ENCODE measurements around the gene ZNF579.
A peak's percentile ranks its signal among the peaks of the same experiment; 100 is the strongest.
"Not testable (repeated sequence)": the region's sequence is repeated elsewhere in the genome, so short reads cannot be mapped to it uniquely, and the experiment has no call there.

Gene ZNF579

GRCh38 chr19:55593096-55593772 lies 12.6 kb upstream of the ZNF579 start:
- no peak for DNase-seq (ENCODE audit: low read depth, low spot score)

- no peak for DNase-seq (ENCODE audit: low read depth, low spot score)
These were observed 11.9 kb upstream of the ZNF579 start for GRCh38 chr19:55592391-55593090.

GRCh38 chr19:55591555-55591954 lies 10.9 kb upstream of the ZNF579 start:
- DNase-seq (ENCODE audit: low read depth, low spot score) = no peak

GRCh38 chr19:55590617-55591016 lies 10.0 kb upstream of the ZNF579 start:
- no peak for DNase-seq (ENCODE audit: low read depth, low spot score)

- DNase-seq (ENCODE audit: low read depth, low spot score) = no peak
These were observed 9.5 kb upstream of the ZNF579 start for GRCh38 chr19:55590109-55590508.

- no peak for DNase-seq (ENCODE audit: low read depth, low spot score)
These were observed 8.1 kb upstream of the ZNF579 start for GRCh38 chr19:55588738-55589137.

- peak; percentile 63 for DNase-seq (ENCODE audit: low read depth, low spot score)
These were observed 6.5 kb upstream of the ZNF579 start for GRCh38 chr19:55586976-55587668.

GRCh38 chr19:55585658-55586339 lies 5.2 kb upstream of the ZNF579 start:
- peak; percentile 41 for DNase-seq (ENCODE audit: low read depth, low spot score)

- DNase-seq (ENCODE audit: low read depth, low spot score) = no peak
These were observed 4.2 kb upstream of the ZNF579 start for GRCh38 chr19:55584871-55585270.

GRCh38 chr19:55583897-55584296 lies 3.2 kb upstream of the ZNF579 start:
- DNase-seq (ENCODE audit: low read depth, low spot score) = not testable (repeated sequence)

GRCh38 chr19:55582284-55582683 lies 1.6 kb upstream of the ZNF579 start:
- DNase-seq (ENCODE audit: low read depth, low spot score) = not testable (repeated sequence)

GRCh38 chr19:55581823-55582223 lies 1.2 kb upstream of the ZNF579 start:
- DNase-seq (ENCODE audit: low read depth, low spot score) = no peak

- DNase-seq (ENCODE audit: low read depth, low spot score) = no peak
These were observed 636 bp upstream of the ZNF579 start for GRCh38 chr19:55581145-55581822.

GRCh38 chr19:55579766-55580621 lies 654 bp downstream of the ZNF579 start:
- no peak for DNase-seq (ENCODE audit: low read depth, low spot score)

GRCh38 chr19:55578761-55579747 lies 1.6 kb downstream of the ZNF579 start:
- no peak for DNase-seq (ENCODE audit: low read depth, low spot score)

- DNase-seq (ENCODE audit: low read depth, low spot score) = no peak
These were observed 2.5 kb downstream of the ZNF579 start for GRCh38 chr19:55578031-55578760.

GRCh38 chr19:55576746-55577145 lies 3.9 kb downstream of the ZNF579 start:
- DNase-seq (ENCODE audit: low read depth, low spot score) = no peak

- not testable (repeated sequence) for DNase-seq (ENCODE audit: low read depth, low spot score)
These were observed 6.7 kb downstream of the ZNF579 start for GRCh38 chr19:55573929-55574328.

GRCh38 chr19:55569477-55569876 lies 11.2 kb downstream of the ZNF579 start:
- not testable (repeated sequence) for DNase-seq (ENCODE audit: low read depth, low spot score)

All from brain pericyte (primary cell).